ENCODE results near the gene POLDIP2.
"Not testable (repeated sequence)": the region's sequence is repeated elsewhere in the genome, so short reads cannot be mapped to it uniquely, and the experiment has no call there.

The POLDIP2 gene

DNA sequence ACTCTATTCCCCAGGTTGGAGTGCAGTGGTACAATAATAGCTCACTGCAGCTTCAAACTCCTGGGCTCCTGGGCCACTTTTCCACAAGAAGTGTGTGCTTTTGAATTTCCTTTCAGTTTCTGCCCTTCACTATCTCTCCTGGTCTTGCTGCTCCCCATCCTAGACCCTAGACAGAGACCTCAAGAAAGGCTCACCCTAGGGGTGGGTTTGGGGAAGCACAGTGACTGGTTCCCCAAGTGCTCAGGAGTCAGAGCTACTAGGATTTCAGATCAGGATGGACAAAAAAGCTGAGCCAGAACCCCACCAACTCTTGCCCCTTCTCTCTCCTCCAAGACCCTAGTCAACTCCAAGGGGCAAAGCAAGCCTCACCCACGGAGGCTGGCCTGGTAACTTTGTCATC lies 9.3 kb upstream of the POLDIP2 start:
- FAIRE-seq (no peak), DNase-seq (ENCODE audit: low spot score) (no peak)

DNA sequence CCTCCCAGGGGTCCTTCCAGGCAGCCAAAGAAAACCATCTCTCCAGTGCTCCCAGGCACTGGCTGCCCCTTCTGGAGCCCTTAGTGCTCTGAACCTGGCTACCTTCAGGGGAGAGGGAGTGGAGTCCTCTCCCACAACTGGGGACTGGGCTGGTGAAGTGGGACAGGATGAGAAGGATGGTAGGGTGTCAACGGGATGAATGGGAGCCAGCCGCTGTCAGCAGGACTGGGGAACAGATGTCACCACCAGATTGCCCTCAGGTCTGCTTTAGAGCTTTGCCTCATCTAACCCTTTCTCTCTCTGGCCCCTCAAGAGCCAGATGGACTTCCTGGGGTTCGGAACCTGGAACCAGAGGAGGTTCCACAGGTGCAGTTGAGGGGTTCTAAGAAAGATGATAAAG lies 8.2 kb upstream of the POLDIP2 start:
- DNase-seq (ENCODE audit: low spot score) (no peak), FAIRE-seq (no peak)

DNA sequence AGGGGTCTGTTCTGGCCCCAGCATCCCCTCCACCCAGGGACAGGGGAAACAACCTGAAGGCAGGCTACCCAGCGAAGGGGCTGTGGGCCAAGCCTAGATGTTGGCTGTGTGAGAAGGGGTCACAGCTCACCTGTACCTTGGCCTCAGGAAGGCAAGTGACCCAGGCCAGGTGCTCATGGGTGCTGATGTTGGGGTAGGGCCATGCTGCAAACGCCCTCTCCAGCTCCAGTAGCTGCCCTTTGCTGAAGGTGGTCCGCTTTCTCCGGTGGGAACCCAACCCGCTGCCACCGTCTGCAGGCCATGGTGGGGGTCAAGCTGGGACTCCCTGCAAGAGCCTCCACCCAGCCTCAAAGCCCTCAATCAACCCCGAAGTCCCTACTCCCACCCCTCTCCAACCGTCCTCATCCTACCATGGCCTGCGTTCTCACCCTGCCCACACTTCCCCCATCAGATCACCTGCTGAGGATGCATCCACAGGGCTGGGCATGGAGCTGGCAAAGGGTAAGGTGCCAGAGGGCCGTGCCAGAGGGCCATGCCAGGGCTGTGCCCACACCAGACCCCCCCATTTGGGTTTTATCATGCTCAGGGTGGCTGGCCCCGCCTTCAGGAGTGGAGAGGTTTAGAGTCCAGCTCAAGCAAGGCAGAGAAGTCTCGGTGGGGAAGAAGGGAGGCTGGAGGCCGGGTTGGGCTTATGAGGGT lies 7.5 kb upstream of the POLDIP2 start, which contains the start of gene SEBOX:
Gene SEBOX, minus strand, starts transcription at position 535 of the 699 bp plus-strand sequence. Its CDS starts 48 bp downstream, at position 487.
- no peak for FAIRE-seq
- no peak for DNase-seq (ENCODE audit: low spot score)

DNA sequence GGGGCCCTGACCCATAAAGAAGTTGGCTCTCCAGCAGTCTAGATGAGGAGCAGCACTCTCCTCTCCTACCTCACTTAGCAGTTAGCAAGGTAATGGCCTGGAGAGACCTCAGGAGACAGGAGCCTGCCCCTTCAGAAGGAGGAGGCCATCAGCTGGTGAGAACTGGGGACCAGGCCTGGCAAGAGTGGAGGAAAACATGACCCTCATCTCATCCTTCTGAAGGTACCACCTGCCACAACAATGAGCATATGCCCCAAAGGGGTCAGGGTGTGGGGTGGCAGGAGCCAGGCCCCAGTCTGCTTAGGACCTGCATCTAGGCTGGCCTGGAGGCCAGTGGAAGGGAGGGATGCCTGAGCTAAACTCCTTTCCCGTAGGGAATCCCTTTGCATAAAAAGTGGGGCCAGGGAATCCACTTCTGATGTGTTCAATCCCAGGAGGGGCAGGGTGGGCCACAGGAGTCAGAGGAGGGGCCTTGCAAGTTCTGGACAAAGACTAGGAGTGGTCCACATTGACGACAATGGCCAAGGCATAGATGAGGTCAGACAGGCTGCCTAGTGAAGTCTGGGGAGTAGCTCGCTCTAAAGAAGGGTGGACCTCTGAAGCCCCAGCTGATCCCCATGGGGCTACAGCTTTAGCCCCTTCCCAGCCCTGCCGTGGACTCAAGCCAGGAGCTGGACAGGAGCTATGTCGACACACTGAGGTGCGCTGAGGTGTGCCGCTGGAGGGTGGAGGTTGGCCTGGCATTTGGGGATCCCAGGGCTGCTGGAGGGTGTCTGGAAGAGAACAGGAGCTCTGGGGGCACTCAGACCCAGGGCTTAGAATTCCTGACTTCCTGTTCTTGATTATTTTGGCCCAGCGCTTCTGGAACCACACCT lies 6.7 kb upstream of the POLDIP2 start:
- FAIRE-seq, result no peak
- DNase-seq (ENCODE audit: low spot score), result no peak

DNA sequence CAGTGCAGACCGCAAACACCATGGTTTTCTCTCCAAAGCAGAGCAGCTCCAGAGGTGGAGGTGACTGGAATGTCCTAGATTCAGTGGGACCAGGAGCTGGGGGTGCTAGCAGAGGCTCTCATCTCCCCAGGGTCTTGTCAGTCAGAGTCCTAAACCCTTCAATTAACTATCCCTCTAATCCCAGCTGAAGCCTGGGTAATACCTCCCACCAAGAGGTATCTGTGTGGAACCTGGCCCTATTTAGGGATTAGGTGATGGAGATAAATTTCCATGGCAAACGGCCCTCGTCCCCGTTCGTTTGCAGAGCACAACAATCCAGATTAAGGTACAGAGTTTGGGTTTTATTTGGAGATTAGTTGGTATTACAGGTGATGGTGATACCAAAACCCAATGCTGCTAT lies 5.9 kb upstream of the POLDIP2 start:
- DNase-seq (ENCODE audit: low spot score), result no peak

DNA sequence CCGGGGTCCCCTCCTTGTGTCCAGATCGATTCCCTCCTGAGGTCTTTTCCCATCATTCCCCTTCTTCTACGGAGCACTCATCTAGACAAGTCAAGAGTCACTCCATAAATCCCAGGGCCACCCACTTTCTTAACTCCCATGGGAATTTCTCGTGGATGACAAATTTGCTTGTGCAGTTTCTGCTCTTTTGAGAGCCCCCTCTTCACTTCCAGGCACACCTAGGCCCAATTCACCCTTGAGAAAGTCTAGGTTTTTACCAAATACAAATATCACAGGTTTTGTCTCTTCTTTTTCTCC lies 522 bp upstream of the POLDIP2 start:
- DNase-seq (ENCODE audit: low spot score) (no peak), FAIRE-seq (no peak)

More for the DNA sequence above, 5.9 kb upstream of the POLDIP2 start:
- FAIRE-seq, result no peak

DNA sequence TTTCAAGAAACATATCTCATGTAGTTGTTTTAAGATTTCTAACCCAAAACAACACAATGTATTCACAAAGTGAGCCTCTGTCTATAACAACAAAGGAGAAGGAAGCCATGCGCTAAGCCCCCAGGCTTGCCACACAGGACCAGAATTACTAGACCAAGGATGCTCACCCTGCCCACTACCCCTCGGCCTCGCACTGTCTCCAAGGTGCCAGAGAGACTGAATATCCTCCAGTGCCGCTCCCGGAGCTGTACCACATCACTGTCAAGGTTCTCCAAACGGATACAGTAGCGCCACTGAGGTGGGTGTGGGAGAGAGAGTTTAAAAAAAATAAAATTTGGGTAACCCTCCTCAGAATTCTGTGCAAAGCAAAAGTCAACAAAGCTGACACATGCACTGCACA lies 7.1 kb downstream of the POLDIP2 start:
- no peak for DNase-seq (ENCODE audit: low spot score)
- FAIRE-seq, result no peak

DNA sequence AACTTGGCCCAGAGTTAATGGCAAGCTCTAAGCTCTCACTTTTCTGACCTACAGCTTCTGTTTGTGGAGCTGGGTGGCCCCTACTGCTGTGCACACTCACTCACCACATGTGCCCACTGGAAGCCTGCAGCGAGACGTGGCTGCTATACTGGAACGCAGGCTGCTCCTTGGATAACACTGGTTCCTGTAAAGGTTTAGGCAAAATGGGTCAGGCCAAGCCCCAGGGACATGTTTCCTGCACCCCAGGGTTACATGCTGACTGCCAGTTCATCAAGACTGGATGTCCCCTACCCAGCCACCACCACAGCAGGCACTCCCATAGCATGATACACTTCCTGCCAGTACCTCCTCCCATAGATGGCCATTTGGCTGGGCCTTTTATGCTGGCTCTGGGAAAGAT lies 8.3 kb downstream of the POLDIP2 start:
- FAIRE-seq, result no peak
- no peak for DNase-seq (ENCODE audit: low spot score)

DNA sequence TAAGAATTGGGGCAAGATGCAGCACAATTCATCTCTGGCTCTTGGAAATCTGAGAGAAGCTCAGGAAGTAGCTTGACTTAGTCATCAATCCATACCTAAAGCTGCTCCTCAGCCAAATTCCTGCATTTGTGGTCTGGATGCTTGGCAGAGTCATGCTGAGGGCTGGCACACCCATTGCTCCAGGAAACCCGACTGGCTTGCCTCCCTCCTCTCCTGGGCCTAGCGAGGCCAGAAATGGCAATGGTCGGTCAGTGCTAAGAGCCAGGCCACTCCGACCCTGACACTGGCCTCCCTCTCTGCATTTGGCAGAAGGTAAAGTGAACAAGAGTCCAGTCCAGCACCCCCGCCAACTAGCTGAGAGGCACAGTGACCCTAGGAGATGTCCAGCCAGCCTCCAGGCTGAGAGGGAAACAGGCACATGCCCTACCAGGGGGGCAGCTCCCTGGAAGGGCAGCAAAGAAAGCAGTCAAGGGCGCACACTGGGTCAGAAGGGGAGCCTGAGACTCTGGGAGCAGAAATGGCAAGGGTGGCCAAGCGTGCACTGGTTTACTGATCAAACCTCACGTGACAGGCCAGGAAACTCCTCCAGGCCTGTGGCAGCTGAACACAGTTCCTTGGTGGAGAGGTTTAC lies 10.0 kb downstream of the POLDIP2 start:
- DNase-seq (ENCODE audit: low spot score), result peak; percentile 70
- no peak for FAIRE-seq

DNA sequence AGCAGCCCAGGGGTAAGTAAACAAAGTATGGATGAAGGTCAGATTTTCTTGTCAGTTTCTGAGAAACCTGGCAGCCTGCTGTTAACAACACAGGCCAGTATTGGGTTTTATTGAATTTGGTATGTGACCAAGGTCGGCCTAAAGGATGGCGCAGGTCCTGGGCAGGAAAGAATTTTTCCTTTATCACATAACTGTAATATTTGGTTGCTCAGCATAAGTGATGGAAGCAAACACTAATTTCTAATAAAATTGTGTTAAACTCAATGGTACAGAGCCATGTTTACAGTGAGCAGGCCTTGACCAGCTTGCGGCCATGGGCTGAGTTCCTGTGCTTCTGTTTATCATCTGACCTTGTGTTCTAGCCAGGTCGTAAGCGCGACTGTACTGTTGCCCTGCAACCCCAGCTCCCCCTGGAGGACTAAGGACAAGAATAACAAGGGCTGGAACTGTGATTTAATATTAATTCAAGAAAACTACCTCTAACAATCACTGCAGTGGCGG lies 10.5 kb downstream of the POLDIP2 start:
- FAIRE-seq (no peak), DNase-seq (ENCODE audit: low spot score) (no peak)

DNA sequence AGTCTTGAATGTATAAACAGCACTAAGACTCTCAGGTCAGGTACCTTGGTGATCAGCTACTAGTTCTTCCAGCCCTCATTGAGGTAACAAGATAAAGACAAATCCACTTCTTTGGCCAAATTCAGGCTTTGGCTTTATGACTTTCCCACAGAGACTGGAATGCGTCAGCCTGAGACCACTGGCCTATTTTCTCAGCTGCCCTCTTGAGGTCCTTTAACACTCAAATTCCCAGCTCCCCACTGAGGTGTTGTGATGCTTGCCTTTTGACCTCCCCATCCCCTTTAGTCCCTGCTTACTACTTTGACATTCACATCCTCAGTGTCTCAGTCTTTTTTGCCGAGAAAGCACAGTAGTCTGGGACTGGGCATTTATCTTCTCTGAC lies 11.1 kb downstream of the POLDIP2 start:
- FAIRE-seq, result no peak
- DNase-seq (ENCODE audit: low spot score), result no peak

DNA sequence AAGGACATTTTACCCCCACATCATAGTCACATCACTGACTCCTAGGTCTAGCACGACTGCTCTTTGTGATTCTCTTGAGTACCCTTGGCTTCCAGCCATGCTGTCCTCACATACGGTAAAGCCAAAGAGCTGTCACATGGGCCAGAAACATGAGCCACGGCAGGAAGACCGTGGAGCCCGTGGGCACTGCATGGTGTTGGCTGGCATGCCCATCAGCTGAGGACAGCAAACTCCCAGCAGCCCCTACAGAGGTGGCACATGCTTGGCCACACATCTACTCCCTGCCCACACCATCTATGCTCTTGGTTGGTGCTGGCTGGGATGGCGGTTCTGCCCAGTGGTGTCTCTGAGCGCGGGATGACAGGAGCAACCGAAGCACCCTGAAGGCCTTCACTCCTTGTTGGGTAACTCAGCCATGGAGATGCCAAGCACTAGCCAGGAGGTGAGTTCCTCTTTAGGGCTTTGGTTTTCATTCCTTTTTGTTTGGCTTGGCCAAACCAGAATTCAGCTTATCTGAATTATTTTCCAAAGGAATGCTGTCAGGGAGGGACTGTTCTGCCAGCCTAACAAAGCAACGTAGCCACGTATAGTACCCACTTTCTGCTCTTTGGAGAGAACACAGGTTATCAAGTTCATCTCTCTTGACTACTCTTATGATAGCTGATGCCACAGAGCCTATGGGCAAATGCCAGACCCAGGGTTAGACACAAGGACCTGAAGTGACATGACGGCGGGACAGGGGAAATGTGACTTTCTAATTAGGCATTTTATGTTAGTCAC lies 11.7 kb downstream of the POLDIP2 start:
- DNase-seq (ENCODE audit: low spot score) (no peak), FAIRE-seq (no peak)

DNA sequence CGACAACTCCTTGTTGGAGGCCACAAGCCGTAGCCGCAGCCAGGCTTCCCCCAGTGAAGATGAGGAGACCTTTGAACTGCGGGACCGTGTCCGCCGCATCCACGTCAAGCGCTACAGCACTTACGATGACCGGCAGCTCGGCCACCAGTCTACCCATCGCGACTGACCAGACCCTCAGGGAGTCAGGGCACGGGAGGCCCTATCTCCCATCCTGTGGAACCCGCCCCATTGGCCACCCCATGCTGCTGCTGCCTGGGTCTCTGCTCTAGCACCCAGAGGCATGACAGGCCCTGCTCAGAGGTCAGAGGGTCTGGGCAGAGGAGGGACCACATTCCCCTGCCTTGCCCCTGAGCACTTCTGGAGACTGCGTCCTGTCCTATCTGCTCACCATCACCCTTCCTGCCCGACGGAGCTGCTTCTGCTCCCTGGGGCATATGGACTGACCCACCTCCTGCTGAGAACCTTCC lies 12.9 kb downstream of the POLDIP2 start:
- FAIRE-seq, result no peak
- no peak for DNase-seq (ENCODE audit: low spot score)

DNA sequence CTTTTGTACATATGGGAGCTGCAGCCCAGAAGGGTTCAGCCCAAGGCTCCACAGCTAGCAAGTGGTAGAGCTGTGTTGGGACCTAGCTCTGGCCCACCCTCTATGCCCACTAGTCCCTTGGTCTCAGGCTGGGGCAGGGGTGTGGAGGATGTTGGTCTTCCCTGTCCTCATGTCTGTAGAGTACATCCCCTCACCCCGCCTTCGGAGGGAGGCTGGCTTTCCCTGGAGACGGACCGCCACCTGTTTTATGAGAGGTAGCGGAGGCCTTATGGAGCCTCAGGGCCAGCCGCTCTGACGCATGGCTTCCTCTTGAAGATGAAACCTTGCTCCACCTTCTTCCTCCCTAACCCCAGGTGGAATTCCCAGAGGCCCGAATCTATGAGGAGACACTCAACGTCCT lies 13.3 kb downstream of the POLDIP2 start:
- no peak for DNase-seq (ENCODE audit: low spot score)
- no peak for FAIRE-seq

DNA sequence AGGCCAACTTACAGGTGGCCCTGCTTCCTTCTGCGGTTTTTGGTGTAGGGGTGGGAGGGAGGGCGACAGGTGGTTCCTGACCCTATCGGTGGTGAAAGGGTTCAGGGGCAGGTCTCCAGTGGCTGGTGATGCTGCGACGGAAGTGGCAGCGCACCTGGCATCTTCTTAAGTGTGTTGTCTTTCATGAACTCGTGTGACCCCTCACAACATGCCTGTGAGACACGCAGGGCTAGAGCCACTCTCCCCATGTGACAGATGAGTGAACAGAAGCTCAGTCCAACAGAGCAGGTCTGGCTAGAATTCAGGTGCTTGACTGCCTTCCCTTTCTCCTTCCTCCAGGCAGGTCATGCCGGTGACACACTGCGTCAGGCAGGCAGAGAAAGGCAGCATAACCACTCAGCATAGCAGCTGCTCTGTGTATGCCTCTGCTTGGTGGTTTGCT lies 13.8 kb downstream of the POLDIP2 start:
- FAIRE-seq, result peak; percentile 78
- DNase-seq (ENCODE audit: low spot score), result no peak

DNA sequence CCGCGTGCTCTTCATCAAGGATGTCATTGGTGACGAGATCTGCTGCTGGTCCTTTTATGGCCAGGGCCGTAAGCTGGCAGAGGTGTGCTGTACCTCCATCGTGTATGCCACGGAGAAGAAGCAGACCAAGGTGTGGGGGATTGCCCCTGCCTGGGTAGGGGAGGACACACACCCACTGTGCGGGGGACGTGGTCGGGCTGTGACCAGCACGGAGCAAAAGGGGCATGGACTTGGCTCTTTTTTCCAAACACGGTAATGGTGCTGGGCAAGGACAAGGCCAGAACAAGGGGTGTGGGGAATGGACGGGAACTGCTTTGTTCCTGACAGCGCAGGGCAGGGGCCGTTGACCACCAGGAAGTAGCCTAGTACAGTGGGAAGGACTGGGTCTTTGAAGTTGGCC lies 15.0 kb downstream of the POLDIP2 start:
- DNase-seq (ENCODE audit: low spot score), result no peak
- peak; percentile 58 for FAIRE-seq

DNA sequence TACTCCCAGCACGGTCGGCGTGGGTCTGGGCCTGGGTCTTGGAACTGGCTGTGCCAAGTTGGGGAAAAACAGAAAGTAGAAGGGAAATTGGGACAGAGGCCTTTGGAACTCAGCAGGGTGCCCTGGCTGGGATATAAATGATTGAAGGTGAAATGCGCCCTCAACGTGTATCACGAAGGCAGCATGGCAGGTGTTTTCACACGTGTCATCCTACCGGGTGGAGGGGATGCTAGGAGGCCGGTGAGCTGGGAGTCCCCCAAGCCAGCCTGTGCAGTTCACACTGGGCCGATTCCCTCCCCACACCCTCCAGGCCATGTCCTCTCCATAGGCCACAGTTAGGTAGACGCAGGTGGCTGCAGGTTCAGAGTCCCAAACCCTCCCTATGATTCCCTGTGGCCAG lies 15.8 kb downstream of the POLDIP2 start:
- DNase-seq (ENCODE audit: low spot score), result no peak
- no peak for FAIRE-seq

DNA sequence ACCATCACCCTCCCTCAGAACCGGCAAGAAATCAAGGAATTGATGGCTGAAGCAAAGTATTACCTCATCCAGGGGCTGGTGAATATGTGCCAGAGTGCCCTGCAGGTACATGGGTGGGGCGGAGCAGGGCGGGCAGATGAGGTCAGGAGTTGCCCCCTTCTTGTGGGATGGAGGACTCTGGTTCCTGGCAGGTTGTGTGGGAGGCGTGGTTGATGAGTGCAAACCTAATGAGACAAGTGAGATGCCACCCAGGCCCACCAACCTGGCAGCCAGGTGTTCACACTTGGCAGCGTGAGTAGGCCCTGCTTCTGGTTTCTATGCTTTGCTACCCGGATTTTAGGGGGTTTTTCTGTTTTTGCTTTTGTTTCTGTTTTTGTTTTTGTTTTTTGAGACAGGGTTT lies 17.0 kb downstream of the POLDIP2 start:
- DNase-seq (ENCODE audit: low spot score) (no peak), FAIRE-seq (no peak)

DNA sequence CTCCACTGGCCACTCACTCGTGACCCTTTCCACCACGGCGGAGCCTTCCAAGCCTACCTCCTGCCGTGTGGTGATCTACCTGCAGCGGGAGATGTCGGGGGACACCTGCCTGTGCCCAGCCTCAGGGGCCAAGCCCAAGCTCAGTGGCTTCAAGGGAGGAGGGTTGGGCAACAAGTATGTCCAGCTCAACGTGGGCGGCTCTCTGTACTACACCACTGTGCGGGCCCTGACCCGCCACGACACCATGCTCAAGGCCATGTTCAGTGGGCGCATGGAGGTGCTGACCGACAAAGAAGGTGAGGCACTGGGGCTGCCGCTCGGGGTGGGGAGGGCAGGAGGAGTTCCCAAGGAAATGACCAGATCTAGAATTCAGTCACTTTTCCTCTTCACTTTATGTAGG lies 17.9 kb downstream of the POLDIP2 start:
- DNase-seq (ENCODE audit: low spot score), result no peak
- FAIRE-seq, result no peak

DNA sequence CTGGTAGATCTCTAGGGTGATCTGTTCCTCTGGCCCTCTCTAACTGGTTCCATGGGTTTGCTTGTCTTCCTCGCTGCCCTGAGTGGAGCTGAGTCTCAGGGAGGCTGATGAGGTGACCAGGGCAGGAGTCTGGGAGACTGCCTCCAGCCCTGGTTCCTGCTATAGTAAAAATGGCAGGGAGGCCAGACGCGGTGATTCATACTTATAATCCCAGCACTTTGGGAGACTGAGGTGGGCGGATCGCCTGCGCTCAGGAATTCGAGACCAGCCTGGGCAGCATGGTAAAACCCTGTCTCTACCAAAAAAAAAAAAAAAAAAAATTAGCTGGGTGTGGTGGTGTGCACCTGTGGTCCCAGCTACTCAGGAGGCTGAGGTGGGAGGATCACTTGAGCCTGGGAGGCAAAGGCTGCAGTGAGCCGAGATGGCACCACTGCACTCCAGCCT lies 18.5 kb downstream of the POLDIP2 start:
- DNase-seq (ENCODE audit: low spot score); FAIRE-seq: not testable (repeated sequence)

DNA sequence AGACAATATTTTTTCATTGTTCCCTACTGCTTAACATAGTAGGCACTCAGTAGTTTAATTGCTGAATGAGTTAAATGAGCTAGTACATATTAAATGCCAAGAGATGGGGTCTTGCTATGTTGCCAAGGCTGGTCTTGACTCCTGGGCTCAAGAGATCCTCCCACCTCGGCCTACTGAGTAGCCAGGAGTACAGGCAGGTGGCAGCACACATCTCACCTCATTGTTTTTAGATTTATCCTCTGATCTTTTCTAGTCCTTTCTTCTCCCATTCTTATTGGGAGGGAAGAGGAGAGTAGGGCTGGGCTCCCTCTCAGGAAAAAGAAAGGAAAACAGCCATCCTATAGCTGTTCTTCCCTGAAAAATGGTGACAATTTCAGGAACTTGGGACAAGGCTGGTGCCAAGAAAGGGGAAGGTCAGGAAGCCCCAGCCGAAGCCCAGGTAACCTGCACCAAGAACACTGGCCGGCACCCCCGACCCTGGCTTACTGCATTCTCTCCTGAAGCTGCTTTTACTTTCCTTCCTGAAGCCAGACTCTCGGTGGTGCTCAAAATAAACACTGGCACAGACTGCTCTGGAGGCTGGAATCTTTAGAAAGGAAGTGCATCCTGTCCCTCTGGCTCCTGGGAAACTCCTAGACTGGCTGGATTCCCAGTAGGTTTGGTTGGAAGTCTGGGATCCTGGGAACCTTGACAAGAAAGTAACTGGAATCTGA lies 19.1 kb downstream of the POLDIP2 start:
- FAIRE-seq (no peak), DNase-seq (ENCODE audit: low spot score) (no peak)

Data from urothelium cell line (cell line).